IPS-NIHi7 (cell line): ENCODE measurements around the gene CCDC32.

Experiments used
- DNase-seq: peaks from one replicate; pipeline ENCODE4 v3.0.0; 2012; ENCODE audit warnings: mixed read lengths; ENCODE audit errors: extremely low spot score

The CCDC32 gene

GRCh38 chr15:40511472-40512133, 53.2 kb downstream of the CCDC32 start:
- DNase-seq: peak; percentile 90

GRCh38 chr15:40511093-40511471, 53.8 kb downstream of the CCDC32 start:
- DNase-seq: no peak

- DNase-seq: no peak
Observed at GRCh38 chr15:40510201-40510600, 54.6 kb downstream of the CCDC32 start.

DNA sequence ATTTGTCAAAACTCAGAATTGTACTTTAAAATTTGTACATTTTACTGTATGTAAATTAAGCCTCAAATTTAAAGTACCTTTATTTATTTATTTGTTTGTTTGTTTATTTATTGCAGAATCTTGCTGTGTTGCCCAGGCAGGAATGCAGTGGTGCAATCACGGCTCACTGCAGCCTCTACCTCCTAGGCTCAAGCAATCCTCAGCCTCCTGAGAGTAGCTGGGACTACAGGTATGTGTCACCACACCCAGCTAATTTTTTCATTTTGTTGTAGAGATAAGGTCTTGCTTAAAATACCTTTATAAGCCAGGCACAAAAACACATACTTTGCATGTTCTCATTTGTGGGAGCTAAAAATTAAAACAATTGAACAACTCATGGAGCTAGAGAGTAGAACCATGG, 56.6 kb downstream of the CCDC32 start:
- no peak for DNase-seq

DNA sequence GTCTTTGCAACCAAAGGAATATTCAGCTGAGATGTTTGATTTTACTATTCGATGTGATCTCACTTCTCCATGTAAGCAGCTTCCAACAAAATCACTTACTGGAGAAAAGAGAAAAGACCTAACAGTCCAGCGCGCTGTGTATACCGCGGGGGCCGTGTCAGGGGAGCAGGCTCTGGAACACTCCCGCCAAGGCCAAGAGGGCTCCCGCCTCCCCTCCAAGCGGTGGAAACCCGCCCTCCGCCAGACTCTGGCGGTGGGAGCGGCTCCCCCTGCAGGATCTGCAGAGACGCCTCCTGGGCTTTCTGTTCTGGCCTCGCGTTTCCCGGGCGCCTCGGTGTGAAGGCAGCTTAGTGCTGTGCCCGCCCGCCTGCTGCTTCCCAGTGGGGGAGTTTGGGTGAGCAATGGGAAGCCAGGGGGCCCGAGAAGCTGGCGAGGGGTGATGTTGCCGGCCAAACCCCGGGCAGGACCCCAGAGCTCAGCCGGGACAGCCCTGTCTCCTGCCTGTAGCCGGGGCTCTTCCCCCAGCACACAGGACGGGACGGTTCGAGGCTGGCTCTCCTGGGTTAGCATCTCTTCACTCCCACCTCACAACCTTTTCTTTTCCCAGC, 57.8 kb downstream of the CCDC32 start:
- DNase-seq: peak; percentile 96
